GM12872 (cell line): ENCODE data around the gene CPPED1.

Experiments used
- CTCF ChIP-seq: IDR thresholded peaks from 3 replicates; pipeline ENCODE4 v1.5.1; 2011; ENCODE audit warnings: low read depth, mild to moderate bottlenecking, low read length, moderate library complexity; ENCODE audit not compliant: insufficient read depth

CPPED1 gene

DNA sequence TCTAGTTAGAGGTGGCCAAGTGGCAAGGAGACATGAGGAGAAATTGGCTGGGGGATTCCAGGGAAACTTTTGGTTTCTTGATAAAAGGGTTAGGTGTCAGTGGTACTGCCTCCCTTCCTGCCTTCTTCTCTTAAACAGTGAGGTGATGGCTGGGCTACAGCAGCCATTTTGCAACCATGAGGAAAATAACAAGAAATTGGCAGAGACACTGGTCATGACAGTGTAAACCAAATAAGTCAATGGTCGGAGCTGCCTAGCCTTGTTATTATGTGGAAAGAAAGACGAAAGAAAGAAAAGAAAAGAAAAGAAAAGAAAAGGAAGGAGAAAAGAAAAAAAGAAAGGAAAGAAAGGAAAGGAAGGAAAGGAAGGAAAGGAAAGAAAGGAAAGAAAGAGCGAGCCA lies 63.9 kb downstream of the CPPED1 start:
- no peak for TF ChIP-seq CTCF

DNA sequence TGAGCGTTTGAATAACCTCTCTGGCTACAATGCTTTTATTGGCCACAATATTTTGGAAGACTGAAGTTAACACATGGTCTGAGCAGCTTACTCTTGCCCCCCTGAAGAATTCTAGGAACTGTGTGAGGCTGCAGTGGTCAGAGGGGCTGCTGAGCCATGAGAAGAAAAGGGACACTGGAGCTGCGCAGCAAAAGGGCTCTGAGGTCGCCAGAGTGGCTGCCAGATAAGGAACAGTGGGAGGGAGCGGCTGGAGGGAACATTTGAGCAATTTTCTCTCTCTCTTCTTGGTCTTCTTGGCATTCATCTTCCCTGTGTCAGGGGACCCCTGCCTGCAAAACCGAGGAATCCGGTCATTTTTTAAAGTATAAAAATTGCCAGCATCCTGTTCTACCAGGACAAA lies 66.1 kb downstream of the CPPED1 start:
- TF ChIP-seq CTCF: no peak

- TF ChIP-seq CTCF: no peak
Measured at GRCh38 chr16:12735805-12736204, 67.9 kb downstream of the CPPED1 start.

- no peak for TF ChIP-seq CTCF
Measured at GRCh38 chr16:12732600-12732999, 71.1 kb downstream of the CPPED1 start.

DNA sequence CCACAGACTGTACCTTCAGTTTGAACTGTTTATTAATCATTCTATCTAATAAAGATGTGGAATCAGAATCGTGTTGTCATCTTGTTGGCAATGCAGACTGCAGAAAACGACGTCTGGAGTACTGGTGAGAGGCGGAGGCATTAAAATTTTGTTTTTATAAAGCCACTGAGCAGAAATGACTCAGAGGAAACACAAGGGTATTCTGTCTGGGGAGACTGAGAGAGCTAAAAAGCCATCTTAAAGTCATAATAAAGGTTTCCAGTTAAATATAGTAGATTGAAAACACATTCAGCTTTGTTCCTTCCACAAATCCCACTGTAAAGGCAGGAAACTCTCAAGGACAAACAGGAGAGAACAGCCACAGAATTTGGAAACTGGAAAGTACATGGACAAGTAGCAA lies 74.2 kb downstream of the CPPED1 start:
- TF ChIP-seq CTCF: no peak

DNA sequence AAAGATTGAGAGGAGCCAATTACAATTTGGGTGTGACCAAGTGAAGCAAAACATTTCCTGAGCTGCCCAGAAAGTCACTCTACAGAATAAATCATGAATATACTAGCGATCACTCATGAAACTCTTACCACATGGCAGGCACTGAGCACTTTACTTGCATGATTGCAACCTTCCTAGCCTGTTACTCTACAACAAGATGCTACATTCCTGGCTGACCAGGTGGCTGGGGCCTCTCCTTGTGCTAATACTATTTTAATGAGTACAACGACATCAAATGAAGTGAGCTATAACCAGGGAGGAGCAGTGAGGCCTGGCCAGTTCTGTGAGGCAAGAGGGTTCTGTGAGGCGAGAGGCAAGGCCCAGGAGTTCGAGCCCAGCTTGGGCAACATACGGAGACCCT lies 75.2 kb downstream of the CPPED1 start:
- no peak for TF ChIP-seq CTCF

DNA sequence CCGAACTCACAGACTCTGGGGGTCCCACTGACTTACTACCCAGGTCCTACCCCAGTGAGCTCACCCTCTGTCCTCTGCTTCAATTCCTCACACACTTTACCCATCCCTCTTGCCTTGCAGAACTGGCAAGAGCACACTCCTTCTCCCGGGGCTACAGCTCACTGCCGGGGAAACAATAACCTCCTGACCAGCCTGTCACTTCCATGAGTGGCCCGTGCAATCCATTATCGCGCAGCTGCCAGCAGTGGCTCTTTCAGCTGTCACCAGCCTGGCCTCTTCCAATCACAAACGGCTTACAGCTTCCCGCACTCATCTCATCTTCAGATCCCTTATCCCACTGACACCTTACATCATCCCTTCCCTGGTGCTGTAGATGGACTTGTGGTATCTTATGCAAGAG lies 79.5 kb downstream of the CPPED1 start:
- TF ChIP-seq CTCF: no peak

DNA sequence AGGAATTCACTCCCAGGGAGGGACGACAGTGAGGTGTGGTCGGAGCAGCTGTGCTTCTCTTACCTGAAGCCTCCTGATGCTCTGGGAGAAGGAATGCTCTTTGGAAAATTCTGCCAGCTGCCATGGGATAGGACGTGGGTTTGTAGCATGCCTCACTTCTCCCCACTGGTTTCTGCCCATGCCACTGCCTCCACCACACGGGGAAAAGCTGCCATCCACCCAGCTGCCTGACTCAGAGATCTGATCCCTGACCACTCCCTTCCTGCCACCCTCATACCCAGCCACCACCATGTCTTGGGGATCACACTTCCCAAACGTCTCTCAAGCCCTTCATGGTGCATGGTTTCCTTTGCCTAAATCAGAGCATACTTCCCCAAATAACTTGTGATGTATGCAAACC lies 80.0 kb downstream of the CPPED1 start:
- TF ChIP-seq CTCF: no peak
